CD14-positive monocyte (primary cell): Measurements from ENCODE around the gene SNX20. TPM values are rescaled to one million over a fixed set of nuclear protein-coding genes. Genes with fewer than 3 reads are reported as not detected.

Experiments used
- DNase-seq, 3 donors: peaks; one replicate each; pipeline ENCODE4 v3.0.0-alpha.2; 2011 to 2022
- H2AFZ ChIP-seq: 2 replicates; pipeline ENCODE4 v1.6.0; 2012; ENCODE audit warnings: mild to moderate bottlenecking, low read depth, low read length, inconsistent platforms; ENCODE audit not compliant: insufficient read depth, poor library complexity, severe bottlenecking
- H3K27ac ChIP-seq, 2 donors: 1 replicate in 1 of 2; 2 replicates in 1 of 2; pipeline ENCODE4 v1.5.1; 2012 to 2013; ENCODE audit warnings: low read length in 2 of 2, control low read depth in 1 of 2, inconsistent platforms in 1 of 2, low read depth in 1 of 2, mild to moderate bottlenecking in 1 of 2
- H3K27me3 ChIP-seq, 2 donors: one replicate each; pipeline versions ENCODE4 v1.6.0 to v1.6.1; 2011 to 2013; ENCODE audit warnings: low read length in 2 of 2; ENCODE audit not compliant: control insufficient read depth in 2 of 2, insufficient read depth in 2 of 2
- H3K36me3 ChIP-seq, 2 donors: replicated peaks in 1 of 2; 1 replicate in 1 of 2; 2 replicates in 1 of 2; pipeline versions ENCODE4 v1.5.1 to v1.6.1; 2012 to 2013; ENCODE audit warnings: low read length in 2 of 2, control low read depth in 1 of 2, inconsistent platforms in 1 of 2, mild to moderate bottlenecking in 1 of 2; ENCODE audit not compliant: insufficient read depth in 2 of 2, control insufficient read depth in 1 of 2
- H3K4me1 ChIP-seq, 2 donors: 1 replicate in 1 of 2; 2 replicates in 1 of 2; pipeline versions ENCODE4 v1.5.1 to v1.6.1; 2012 to 2013; ENCODE audit warnings: low read length in 2 of 2, control low read depth in 1 of 2, inconsistent platforms in 1 of 2, mild to moderate bottlenecking in 1 of 2, moderate library complexity in 1 of 2; ENCODE audit not compliant: insufficient read depth in 2 of 2, control insufficient read depth in 1 of 2
- H3K4me2 ChIP-seq: replicated peaks from 2 replicates; pipeline ENCODE3; 2012; ENCODE audit warnings: low read length, moderate library complexity, mild to moderate bottlenecking; ENCODE audit not compliant: poor library complexity, severe bottlenecking; ENCODE audit errors: extremely low read depth
- H3K4me3 ChIP-seq, 3 experiments: fragments of 200-600 bp in 1 of 3; sonication (generic) in 1 of 3; replicated peaks in 1 of 3; 1 replicate in 2 of 3; 2 replicates in 1 of 3; pipeline ENCODE4 v1.5.1; 2011 to 2013; ENCODE audit warnings: low read length in 3 of 3, mild to moderate bottlenecking in 3 of 3, control low read depth in 2 of 3, low read depth in 2 of 3, inconsistent platforms in 1 of 3, moderate library complexity in 1 of 3
- H3K79me2 ChIP-seq: 2 replicates; pipeline ENCODE4 v1.6.0; 2012; ENCODE audit warnings: mild to moderate bottlenecking, control low read depth, inconsistent platforms, low read length, moderate library complexity; ENCODE audit not compliant: insufficient read depth
- H3K9ac ChIP-seq: 2 replicates; pipeline ENCODE4 v1.6.0; 2017; ENCODE audit warnings: low read length, mild to moderate bottlenecking; ENCODE audit not compliant: insufficient read depth, poor library complexity, severe bottlenecking
- H3K9me3 ChIP-seq, 2 donors: replicated peaks in 1 of 2; 1 replicate in 1 of 2; 2 replicates in 1 of 2; pipeline versions ENCODE4 v1.5.1 to v1.6.1; 2012 to 2013; ENCODE audit warnings: low read length in 2 of 2, control low read depth in 1 of 2; ENCODE audit not compliant: control insufficient read depth in 1 of 2, insufficient read depth in 1 of 2
- H4K20me1 ChIP-seq: 2 replicates; pipeline ENCODE4 v1.6.0; 2012; ENCODE audit warnings: mild to moderate bottlenecking, low read length, control low read depth, moderate library complexity; ENCODE audit not compliant: insufficient read depth
- H3K27ac Mint-ChIP-seq, 7 donors: one replicate each; pipeline ENCODE4 v1.8.0; 2020; ENCODE audit warnings: mild to moderate bottlenecking in 7 of 7, mixed read lengths in 7 of 7, moderate library complexity in 6 of 7, inconsistent platforms in 2 of 7
- H3K27me3 Mint-ChIP-seq, 3 donors: one replicate each; pipeline ENCODE4 v1.8.0; 2021 to 2022; ENCODE audit warnings: low read depth in 3 of 3, mild to moderate bottlenecking in 3 of 3, mixed read lengths in 3 of 3, moderate library complexity in 3 of 3, inconsistent platforms in 1 of 3
- H3K36me3 Mint-ChIP-seq, 2 donors: one replicate each; pipeline ENCODE4 v1.8.0; 2020; ENCODE audit warnings: mixed read lengths in 2 of 2, inconsistent platforms in 1 of 2, mild to moderate bottlenecking in 1 of 2
- H3K4me1 Mint-ChIP-seq: one replicate; pipeline ENCODE4 v1.8.0; 2020; ENCODE audit warnings: mild to moderate bottlenecking, mixed read lengths
- H3K4me3 Mint-ChIP-seq, 2 donors: one replicate each; pipeline ENCODE4 v1.8.0; 2020; ENCODE audit warnings: mild to moderate bottlenecking in 2 of 2, mixed read lengths in 2 of 2, moderate library complexity in 1 of 2
- H3K9me3 Mint-ChIP-seq, 7 donors: one replicate each; pipeline ENCODE4 v1.8.0; 2020 to 2022; ENCODE audit warnings: mixed read lengths in 7 of 7, mild to moderate bottlenecking in 6 of 7, moderate library complexity in 6 of 7, inconsistent platforms in 2 of 7
- CTCF ChIP-seq: fragments of 200-600 bp; IDR thresholded peaks from one replicate; pipeline ENCODE4 v1.8.0; 2022; ENCODE audit warnings: antibody characterized with exemption, mild to moderate bottlenecking
- WGBS: methylation state at CpG from one replicate; pipeline ENCODE4 v1.1.5; 2013; ENCODE audit warnings: missing lambda C conversion rate; ENCODE audit not compliant: insufficient coverage; 5-methylcytosine and 5-hydroxymethylcytosine counted together
- intact Hi-C, 2 donors: fragments of 100-400 bp; cut with micrococcal nuclease; formaldehyde crosslinking; loops; one replicate each; pipeline versions ENCODE4 v1.15.0 to v1.15.1; 2023
- polyA plus RNA-seq, 3 donors: library from polyadenylated mRNA; depleted of rRNA in 1 of 3; unstranded in 2 of 3; stranded (reverse) in 1 of 3; fragments of 300-500 nt in 2 of 3; fragments of >200 nt in 1 of 3; fragmentation: Illumina TruSeq in 2 of 3; gene quantifications; 1 replicate in 2 of 3; 2 replicates in 1 of 3; pipeline ENCODE4 v1.2.3, GENCODE V29; 2012 to 2021

Gene SNX20
- polyA plus RNA-seq, 3 donors, result 51.0 to 83.2 (median 52.0) TPM

DNA sequence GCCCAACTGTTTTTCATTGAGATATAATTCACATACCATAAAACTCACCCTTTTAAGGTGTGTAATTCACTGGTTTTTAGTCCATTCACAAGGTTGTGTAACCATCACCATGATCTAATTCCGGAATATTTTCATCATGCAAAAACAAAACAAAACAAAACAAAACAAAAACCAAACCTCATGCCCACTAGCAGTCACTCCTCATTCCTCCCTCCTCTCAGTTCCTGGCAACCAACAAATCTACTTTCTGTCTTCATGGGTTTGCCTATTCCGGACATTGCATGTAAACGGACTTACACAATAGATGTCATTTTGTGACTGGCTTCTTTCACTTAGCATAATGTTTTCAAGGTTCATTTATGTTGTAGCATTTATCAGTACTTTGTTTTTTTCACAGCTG, 7.8 kb upstream of the SNX20 start:
- H3K36me3 Mint-ChIP-seq, result peaks cover 5 to 7% of the 10 kb centered on the region in 2 donors
- H3K9me3 ChIP-seq, result no peaks in the 10 kb centered on the region
- H3K36me3 ChIP-seq, result no peaks in the 10 kb centered on the region
- no CpG with 5 or more reads among the region's 3 CpGs for WGBS
- H3K27me3 ChIP-seq, result no peaks in the 10 kb centered on the region
- peaks cover 0 to 6% (median 2%) of the 10 kb centered on the region in 3 donors for H3K27me3 Mint-ChIP-seq
- peaks cover 78% of the 10 kb centered on the region for H3K4me1 Mint-ChIP-seq
- H2AFZ ChIP-seq, result no peak overlapping the region
- H3K9ac ChIP-seq, result no peak overlapping the region
- no peak overlapping the region for H3K4me3 ChIP-seq
- H3K79me2 ChIP-seq, result peaks cover 20% of the 10 kb centered on the region
- peak overlapping the region in 6 of 7 donors; percentile 57 to 88 (median 81) for H3K27ac Mint-ChIP-seq
- no peak for TF ChIP-seq CTCF
- intact Hi-C loops, result loop anchor here in 1 of 2 donors (10.0 kb wide), 1 partner anchor 534 kb away; the partner anchor contains the start of gene TENT4B
- H3K4me1 ChIP-seq, result peaks cover 50 to 57% of the 10 kb centered on the region in 2 donors
- H3K27ac ChIP-seq, result no peak overlapping the region
- H3K4me3 Mint-ChIP-seq, result no peak overlapping the region
- peaks cover 0 to 2% (median 0%) of the 10 kb centered on the region in 7 donors for H3K9me3 Mint-ChIP-seq
- peak in 2 of 3 donors; percentile 33 to 91 for DNase-seq
- no peaks in the 10 kb centered on the region for H4K20me1 ChIP-seq
- H3K4me2 ChIP-seq, result no peak overlapping the region

GRCh38 chr16:50688083-50688482, 7.0 kb upstream of the SNX20 start:
- Histone ChIP-seq H3K9me3 (no peaks in the 10 kb centered on the region), H3K4me2 (no peak overlapping the region), H3K27me3 (no peaks in the 10 kb centered on the region), H3K4me1 (peaks cover 58 to 63% of the 10 kb centered on the region in 2 donors), H3K27ac (peak overlapping the region in 1 of 2 donors; percentile 100), H3K36me3 (no peaks in the 10 kb centered on the region), H3K9ac (no peak overlapping the region), H3K79me2 (peaks cover 12% of the 10 kb centered on the region), H3K4me3 (no peak overlapping the region), H4K20me1 (no peaks in the 10 kb centered on the region), H2AFZ (no peak overlapping the region)
- Mint-ChIP-seq H3K27ac (peak overlapping the region in 4 of 7 donors; percentile 83 to 99 (median 86)), H3K4me1 (peaks cover 84% of the 10 kb centered on the region), H3K27me3 (peaks cover 0 to 6% (median 2%) of the 10 kb centered on the region in 3 donors), H3K36me3 (peaks cover 5 to 7% of the 10 kb centered on the region in 2 donors), H3K9me3 (peaks cover 0 to 2% (median 0%) of the 10 kb centered on the region in 7 donors), H3K4me3 (no peak overlapping the region)
- DNase-seq, result no peak
- intact Hi-C loops, result loop anchor here in 1 of 2 donors (10.0 kb wide), 1 partner anchor 533 kb away; the partner anchor contains the start of gene TENT4B
- 89% methylated on average over 10 of the region's 12 CpGs for WGBS
- TF ChIP-seq CTCF, result no peak
